Ecto neural progenitor cell (in vitro differentiated cells): ENCODE results near the gene ARSH.
A peak's percentile ranks its signal among the peaks of the same experiment; 100 is the strongest.
"Not testable (repeated sequence)": the region's sequence is repeated elsewhere in the genome, so short reads cannot be mapped to it uniquely, and the experiment has no call there.

ENCODE experiments used
- DNase-seq: peaks from one replicate; pipeline ENCODE4 v3.0.0-alpha.2; 2018; ENCODE audit warnings: low spot score

The ARSH gene, protein sequence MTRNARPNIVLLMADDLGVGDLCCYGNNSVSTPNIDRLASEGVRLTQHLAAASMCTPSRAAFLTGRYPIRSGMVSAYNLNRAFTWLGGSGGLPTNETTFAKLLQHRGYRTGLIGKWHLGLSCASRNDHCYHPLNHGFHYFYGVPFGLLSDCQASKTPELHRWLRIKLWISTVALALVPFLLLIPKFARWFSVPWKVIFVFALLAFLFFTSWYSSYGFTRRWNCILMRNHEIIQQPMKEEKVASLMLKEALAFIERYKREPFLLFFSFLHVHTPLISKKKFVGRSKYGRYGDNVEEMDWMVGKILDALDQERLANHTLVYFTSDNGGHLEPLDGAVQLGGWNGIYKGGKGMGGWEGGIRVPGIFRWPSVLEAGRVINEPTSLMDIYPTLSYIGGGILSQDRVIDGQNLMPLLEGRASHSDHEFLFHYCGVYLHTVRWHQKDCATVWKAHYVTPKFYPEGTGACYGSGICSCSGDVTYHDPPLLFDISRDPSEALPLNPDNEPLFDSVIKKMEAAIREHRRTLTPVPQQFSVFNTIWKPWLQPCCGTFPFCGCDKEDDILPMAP

DNA sequence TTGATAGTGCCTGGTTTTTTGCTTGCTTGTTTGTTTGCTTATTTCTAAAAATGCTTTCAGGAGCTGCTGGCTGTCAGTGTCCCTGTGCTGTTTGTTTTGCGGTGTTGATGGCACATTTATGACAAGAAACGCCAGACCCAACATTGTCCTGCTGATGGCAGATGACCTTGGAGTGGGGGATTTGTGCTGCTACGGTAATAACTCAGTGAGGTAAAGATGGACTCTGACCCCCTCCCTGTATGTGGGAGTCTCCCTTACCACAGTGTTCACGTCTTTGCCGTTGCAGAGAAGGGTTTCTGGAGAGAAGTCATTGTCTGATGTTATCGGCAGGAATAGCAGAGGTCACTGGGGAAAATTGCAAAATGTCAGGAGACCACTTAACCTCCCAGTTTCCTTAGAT lies at the start of gene ARSH:
TSS of gene ARSH (plus strand) at position 52 of the 400 bp plus-strand sequence. CDS start at position 119, 67 bp downstream.
- no peak for DNase-seq

DNA sequence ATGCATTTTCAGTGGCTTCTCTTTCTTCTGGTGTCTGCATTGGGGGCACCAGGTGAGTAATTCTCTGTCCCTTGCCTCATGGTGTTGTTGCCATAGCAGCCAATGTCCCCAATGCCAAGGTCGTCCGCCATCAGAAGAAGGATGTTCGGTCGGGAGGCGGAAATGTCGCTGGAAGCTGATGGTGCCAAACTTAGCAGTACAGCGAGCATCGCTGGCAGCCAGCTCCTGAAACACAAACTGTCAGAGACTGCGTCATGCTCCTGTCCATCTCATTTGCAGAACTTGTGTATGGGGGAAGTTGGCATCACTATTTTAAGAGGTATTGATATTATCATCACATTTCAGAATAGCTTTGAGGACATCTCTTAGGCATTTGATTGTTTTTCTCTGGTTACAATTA lies 48.1 kb upstream of the ARSH start:
- no peak for DNase-seq

DNA sequence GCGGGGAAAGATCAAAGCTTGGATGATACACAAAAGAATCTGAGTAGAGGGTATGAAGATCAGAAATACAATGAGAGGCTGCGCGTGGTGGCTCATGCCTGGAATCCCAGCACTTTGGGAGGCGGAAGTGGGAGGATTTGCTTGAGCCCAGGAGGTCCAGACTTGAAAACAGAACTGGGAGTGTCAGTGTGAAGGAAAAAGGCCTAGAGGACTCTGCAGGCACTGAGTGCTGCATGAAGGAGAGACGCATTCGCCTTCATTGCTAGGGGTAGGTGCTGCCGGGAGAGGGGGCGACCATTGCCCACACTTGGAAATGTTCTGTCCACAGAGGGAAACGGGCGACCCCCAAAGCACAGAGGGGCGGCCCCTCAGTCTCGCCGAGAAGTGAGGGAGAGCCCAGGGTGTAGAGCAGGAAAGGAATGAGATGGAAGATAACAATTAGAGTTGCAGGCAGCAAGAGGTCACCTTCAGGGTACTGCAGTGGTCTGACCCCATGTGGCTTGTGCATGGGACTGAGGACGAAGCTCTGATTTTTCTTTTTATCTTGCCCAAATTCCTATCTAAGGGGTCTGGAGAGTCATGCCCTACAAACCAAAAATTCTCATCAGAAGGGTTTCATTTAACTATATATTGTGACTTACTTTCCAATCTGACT lies 45.4 kb upstream of the ARSH start:
- no peak for DNase-seq

DNA sequence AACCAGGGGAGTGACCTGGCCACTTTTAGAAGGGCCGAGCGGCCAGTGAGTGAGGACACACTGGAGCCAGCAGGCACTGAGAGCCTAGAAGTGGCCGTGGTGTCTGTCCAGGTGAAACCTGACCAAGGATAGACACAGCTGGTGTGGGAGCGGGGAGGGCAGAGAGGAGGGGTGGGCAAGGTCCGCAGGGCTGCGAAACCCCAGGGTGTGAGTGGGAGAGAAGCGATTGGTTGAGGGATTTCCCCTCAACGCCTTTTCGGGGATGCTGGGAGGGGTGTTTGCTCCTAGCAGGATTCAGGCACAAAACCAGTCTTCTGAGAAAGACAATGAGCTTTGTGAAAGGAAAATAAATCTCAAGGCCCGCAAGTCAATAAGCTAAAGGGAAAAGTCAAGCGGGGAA lies 44.0 kb upstream of the ARSH start:
- DNase-seq, result no peak

DNA sequence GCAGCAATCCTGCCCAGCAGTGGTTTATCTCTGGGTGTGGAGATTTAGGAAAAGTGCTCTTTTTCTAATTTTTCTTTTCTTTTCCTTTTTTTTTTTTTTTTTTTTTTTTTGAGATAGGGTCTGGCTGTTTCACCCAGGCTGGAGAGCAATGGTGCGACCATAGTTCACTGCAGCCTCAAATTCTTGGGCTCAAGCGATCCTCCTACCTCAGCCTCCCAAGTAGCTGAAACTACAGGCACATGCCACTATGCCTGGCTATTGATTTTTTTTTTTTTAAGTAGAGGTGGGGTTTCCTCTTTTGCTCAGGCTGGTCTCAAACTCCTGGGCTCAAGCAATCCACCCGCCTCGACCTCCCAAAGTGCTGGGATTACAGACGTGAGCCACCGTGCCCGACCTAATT lies 42.9 kb upstream of the ARSH start:
- DNase-seq, result not testable (repeated sequence)

DNA sequence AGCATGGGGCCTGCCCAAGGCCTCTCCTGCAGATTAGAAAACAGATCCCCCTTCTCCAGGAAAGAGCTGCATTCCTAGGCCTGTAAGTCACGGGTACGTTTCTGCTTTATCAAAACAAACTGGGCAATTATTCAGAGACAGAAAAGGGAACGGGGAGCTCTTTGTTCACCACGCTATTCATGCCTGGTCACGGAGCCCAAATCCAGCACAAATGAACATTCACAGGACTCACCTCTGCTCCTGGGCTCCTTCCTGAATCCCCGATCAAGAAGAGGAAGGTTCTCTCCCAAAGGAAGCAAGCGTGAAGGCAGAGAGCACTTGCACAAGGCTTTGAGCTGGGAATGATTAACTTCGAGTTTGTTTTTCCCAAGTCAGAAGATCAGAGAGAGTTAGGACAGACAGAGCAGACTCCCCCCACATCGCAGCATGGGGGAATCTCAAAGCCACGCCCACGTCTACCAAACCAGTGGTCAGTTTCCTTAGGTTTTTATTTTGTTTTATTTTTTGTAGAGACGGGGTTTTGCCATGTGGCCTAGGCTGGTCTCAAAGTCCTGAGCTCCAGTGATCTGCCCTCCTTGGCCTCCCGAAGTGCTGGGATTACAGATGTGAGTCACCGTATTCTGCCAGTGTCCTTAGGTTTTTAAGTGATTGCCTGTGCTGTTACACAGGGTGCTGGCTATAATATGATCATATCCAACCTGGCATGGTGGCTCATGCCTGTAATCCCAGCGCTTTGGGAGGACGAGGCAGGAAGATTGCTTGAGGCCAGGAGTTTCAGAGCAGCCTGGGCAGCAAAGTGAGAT lies 42.2 kb upstream of the ARSH start:
- not testable (repeated sequence) for DNase-seq

DNA sequence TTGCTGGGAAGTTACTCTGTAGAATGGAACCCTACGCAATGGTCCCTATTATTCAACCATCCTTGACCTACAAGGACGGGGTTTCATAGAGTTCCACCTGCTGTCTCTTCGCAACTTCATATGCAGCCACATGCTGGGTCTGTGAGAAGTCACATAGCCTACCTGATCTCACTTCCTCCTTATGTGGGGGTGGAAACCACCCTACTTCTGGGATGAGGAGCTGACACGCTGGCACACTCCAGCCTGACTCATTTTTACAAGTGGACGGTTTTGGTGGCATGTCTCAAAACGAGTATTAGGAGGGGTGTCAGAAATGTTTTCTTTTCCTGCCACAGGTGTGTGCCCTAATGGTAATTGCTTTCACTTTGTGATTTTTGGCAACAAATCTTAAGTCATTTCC lies 40.4 kb upstream of the ARSH start:
- no peak for DNase-seq

DNA sequence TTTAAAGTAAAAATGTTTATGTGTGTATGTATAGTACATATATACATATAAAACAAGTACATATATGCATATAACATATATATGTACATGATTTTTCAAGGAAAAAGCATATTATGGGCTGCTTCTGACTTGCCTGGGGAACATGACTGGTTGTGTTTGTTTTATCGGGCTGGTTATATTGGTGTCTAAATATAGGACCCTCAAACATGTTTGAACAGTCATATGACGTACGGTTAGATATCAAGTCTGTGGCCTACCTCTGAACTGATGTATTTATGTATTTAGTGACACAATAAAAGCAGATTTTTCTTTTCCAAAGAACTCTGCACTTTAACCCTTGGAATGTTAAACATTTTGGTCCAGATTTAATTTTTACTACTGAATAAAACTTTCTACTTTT lies 39.3 kb upstream of the ARSH start:
- no peak for DNase-seq

DNA sequence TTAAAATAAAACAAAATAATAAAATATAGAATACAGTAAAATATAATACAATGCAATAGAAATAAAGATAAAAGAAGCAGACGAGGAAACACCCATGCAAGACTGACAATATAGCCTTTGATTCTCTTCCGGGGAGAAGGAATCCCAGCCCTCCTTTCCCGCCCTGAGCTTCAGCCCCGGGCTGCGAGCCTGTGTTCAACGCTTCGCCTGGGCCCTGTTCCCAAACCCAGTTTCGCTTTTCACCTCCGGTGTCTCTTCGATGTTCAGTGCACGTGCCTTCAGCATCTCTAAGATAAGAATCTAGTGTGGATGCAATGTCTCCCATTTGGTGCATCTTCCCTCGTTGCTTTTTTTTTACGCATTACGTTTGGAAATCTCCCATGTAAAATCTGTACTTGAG lies 38.8 kb upstream of the ARSH start:
- no peak for DNase-seq

DNA sequence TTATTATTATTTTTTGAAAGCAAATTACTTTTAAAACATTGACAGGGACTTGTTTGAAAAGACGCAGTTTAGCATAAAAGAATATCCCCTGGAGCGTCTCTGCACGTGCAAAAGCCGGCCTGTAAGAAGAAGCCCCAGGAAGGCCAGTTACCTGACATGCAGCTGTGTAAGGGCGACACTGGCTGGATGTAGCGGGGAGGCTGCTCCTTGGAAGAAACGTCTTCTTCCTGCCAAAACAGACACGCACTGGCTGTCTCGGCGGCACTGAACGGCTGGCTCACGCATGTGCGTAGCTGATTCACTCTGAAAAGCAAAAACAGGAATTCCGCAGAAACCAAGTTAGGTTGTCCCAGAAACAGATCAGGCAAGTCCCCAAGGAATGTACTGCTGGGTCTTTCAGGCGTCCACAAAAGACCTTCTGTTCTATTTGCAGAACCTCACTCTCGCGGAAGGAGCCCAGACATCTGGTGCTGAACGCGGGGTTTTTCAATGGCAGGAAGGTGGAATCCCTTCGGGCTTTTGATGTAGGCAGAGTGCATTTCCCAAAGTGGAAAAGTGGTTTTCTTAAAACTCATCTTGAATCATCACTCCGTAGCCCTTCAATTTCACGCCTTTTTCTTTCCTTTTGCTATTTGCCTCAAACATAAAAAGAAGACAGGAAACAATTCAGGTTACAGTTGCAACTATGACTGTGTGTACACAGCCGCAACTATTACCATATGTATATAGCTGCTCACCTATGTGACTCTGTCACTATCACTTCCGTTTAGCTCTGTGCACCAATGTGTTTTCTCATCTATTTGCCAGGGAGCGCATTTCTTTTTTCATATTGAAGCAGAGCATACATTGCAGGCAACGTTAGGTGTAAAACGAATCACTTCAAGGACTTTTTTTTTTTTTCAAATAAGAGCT lies 38.1 kb upstream of the ARSH start:
- DNase-seq, result peak; percentile 52

DNA sequence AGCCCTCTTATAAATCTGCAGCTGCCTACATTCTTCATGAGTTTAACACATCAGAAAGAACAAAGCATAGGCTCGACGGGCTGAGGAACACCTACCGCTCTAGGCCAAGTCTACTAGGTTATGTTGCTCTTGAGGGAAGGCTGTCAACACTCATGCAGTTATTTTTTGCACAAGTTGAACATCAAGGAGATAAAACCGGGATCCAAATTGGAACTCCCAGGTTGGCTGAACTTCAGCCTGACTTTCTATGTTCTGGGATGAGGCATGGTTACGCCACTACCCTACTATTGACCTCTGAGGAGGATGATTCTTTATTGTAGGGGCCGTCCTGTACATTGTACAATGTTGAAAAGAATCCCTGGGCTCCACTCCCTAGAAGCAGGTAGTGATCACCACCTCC lies 37.3 kb upstream of the ARSH start:
- no peak for DNase-seq

DNA sequence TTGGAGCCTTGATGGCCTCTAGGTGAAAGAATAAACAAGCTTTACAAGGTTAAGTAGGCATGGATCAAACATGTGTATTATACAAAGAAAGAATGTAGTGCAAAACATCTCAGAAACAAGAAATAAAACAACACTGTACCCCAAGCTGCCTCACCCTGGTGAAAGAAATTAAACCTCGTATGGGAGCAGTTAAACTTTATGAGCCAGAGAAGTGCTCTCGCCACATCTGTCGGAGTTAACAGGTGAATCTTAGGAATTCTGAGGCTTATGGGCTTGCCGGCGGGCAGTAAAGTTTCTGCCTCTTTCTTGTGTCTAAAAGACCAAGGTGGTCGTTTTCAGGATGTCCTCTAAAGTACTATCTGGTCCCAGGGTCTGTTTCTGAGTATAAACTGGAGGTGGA lies 34.0 kb upstream of the ARSH start:
- DNase-seq, result no peak

DNA sequence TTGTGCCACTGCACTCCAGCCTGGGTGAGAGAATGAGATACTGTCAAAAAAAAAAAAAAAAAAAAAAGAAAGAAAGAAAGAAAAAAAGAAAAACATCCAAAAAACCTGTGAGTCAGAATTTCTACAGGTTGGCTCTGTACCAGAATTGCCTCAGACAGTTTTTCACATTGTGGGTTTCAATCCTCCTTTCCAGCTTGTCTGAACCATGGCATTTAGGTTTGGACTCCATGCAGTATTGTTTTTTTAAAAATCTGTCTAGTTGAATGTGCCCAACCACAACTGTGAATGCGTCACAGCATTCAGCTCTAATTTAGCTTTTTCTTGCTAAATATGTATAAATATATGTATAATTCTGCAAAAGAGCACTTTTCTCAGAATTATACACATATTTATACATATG lies 31.4 kb upstream of the ARSH start:
- DNase-seq, result no peak

DNA sequence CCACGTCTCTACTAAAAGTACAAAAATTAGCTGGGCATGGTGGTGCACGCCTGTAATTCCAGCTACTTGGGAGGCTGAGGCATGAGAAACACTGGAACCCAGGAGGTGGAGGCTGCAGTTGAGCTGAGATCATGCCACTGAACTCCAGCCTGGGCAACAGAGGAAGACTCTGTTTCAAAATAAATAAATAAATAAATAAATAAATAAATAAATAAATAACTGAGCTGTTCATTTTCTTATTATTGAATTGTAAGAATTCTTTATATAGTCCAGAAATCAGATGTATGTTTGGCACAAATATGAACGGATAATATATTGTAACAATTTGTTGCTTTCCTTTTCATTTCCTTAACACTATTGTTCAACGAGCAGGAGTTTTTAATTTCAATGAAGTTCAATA lies 27.7 kb upstream of the ARSH start:
- DNase-seq, result not testable (repeated sequence)

DNA sequence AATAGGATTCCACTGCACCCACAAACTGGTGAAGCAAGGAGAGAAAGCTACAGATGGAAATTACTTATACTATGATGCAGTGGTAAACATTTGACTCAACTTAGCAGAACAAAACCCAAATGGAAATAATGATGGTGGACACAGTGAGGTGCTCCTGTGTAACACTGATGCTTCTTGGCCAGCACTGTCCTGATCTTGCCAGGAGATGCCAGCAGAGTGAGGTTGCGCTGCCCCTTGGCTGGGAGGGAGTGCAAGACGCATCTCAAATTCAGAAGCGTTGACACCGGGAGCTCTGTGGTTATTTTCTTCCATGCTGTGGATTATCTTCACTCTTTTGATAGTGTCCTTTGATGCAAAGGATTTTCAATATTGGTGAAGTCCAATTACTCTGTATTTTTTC lies 22.0 kb upstream of the ARSH start:
- DNase-seq, result no peak

DNA sequence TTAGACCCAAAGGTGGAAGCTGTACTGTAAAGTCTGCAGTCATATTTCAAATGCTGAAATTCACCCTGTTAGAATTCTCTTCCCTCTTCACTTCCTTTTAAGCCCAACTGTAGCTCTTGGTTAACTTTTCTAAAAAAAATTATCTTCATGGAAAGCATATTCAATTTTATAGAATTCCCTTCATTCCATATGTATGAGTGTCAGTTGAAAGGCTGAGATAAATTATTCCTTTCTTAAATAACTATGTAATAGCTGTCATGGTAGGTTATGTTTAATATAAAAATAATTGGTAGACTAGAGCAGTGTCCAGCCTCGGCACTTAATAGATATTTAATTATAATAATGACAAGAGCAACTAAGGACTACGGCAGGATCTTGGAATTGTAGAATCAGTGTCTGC lies 16.8 kb upstream of the ARSH start:
- no peak for DNase-seq

DNA sequence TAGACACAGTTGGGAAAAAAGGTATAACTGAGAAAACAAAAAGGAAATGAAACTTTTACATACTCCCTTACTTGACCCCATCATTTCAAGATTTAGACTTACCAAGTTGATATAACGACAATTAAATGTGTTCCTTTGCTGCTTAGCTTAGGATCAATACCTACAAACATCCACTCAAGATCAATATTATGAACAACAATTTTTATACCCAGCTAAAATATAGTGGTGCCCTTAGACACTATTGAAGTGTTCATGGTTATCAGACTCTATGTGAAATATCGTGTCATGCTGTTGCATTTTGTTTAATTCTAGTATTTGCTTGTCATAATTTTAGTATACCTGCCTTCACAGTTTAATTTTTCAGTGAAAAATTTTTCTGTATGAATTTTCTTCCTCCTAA lies 4.2 kb downstream of the ARSH start:
- DNase-seq, result no peak

DNA sequence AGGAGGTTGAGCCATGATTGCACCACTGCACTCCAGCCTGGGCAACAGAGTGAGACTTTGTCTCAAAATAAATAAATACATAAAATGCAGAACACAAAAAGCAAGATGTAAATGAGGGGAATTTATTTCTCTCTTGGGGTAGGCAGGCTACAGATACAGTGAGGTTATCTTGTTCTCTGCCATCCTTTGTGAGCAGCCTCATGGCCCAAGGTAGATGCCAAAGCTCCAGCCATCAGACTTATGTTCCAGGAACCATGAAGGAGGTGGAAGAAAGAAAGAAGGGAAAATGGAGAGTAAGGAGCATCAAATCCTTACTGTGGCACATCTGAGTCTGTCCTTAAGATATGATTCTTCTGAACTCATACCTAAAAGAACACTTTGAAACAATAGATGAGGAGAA lies 11.1 kb downstream of the ARSH start:
- no peak for DNase-seq

DNA sequence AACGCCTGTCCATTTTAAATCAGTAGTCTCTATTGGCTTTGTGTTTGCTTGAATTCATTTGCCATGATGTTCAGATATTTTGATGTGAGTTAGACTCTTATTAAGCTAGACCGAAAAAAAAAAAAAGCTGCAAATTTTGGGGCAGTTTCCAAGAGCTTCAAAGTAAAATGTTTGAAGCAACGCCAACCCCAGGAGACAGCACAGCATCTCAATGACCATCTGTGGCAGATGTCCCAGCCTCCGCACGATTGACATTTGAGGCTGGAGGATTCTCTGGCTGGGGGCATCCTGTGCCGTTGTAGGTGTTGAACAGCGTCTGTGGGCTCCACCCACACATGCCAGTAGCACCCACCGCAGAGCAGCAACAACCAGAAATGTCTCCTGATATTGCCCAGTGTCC lies 17.8 kb downstream of the ARSH start:
- no peak for DNase-seq

DNA sequence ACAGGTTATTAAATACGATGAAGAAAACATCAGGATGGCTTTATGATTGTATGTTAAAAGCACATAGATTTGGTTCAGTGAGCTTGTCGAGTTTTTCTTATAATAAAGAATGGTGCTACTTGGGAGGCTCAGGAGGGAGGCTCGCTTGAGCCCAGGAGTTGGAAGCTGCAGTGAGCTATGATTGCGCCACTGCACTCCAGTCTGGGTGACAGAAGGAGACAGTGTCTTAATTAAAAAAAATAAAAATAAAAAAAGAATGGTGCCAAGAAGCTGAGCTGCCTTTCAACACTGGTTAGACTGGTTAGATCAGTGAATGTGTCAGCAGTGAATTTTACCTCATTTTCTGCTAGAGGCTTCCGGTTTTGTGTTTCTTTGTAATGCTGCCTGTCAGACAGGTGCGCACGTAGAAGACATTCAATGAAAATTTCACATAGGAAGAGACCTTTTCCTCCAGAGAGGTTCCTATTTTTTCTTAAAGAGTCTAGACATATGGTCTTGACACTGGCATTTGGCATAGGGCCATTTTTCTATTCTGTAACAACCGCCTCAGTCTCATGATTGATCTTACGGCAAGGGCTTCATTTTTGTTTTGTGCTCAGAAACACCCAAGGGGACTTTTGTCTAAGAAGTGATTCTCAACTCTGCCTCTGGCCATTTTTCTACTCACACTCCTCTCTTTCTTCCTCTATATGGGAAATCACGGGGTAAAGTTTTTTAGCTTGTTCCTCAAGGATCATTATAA lies 19.9 kb downstream of the ARSH start:
- no peak for DNase-seq

DNA sequence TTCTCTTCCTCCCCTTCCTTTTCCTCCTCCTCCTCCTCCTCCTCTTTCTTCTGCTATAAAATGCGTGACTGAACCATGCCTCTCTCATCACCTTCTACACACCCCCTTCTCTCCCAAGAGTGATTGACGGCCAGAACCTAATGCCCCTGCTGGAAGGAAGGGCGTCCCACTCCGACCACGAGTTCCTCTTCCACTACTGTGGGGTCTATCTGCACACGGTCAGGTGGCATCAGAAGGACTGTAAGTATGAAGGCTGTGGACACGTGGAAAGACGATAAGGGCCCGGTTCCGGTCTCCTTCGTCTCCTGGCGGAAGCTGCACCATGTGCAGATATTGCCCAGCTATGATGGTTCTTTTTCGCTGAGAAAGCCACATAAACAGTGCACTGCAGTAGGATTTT lies 22.8 kb downstream of the ARSH start:
- no peak for DNase-seq
